Prostate gland (tissue), 2 donors: ENCODE data around the gene C1QTNF6.

Experiments used
- POLR2A ChIP-seq: fragments of 450-650 bp; IDR thresholded peaks from one replicate; pipeline ENCODE4 v1.6.1; 2016; ENCODE audit warnings: antibody characterized with exemption, mild to moderate bottlenecking
- POLR2AphosphoS5 ChIP-seq: sonication (generic); formaldehyde crosslinking; IDR thresholded peaks from one replicate; pipeline ENCODE4 v1.6.1; 2017; ENCODE audit warnings: antibody characterized with exemption
- TF ChIP-seq, protein P1 (sequence below), 4 experiments: fragments of 200-600 bp in 2 of 4; fragments of 450-650 bp in 2 of 4; sonication (generic) in 2 of 4; IDR thresholded peaks; 1 replicate in 3 of 4; 2 replicates in 1 of 4; pipeline ENCODE4 v1.5.1; 2016 to 2019; ENCODE audit warnings: antibody characterized with exemption in 4 of 4, mild to moderate bottlenecking in 2 of 4, moderate library complexity in 2 of 4

DNA sequence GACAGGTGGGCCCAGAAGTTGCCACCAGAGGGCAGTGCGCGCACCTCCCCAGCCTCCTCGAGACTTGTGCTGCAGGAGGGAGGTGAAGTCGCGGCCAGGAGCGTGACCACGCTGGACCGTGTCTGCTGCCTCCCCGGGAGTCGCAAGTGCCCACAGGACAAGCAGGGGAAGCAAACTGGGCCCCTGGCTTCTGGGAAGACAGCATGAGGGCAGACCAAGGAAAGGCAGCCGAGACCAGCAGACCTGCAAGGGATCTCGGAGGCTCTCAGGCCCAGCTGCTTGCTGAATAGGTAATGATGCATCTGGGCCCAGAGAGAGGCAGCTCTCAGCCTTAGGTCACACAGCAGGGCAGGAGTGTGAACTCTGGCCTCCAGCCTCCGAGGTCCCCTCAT is 21.4 kb downstream of the C1QTNF6 start:
- no peak for TF ChIP-seq POLR2A
- peak; percentile 81 for TF ChIP-seq POLR2AphosphoS5
- TF ChIP-seq, protein P1, sequence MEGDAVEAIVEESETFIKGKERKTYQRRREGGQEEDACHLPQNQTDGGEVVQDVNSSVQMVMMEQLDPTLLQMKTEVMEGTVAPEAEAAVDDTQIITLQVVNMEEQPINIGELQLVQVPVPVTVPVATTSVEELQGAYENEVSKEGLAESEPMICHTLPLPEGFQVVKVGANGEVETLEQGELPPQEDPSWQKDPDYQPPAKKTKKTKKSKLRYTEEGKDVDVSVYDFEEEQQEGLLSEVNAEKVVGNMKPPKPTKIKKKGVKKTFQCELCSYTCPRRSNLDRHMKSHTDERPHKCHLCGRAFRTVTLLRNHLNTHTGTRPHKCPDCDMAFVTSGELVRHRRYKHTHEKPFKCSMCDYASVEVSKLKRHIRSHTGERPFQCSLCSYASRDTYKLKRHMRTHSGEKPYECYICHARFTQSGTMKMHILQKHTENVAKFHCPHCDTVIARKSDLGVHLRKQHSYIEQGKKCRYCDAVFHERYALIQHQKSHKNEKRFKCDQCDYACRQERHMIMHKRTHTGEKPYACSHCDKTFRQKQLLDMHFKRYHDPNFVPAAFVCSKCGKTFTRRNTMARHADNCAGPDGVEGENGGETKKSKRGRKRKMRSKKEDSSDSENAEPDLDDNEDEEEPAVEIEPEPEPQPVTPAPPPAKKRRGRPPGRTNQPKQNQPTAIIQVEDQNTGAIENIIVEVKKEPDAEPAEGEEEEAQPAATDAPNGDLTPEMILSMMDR (IDR thresholded peaks at IDR 0.05): peak; percentile 93 to 98 (median 94)
